GM12872 (cell line): ENCODE measurements around the gene HMCN2.

Source experiments
- TF ChIP-seq, protein P1 (sequence below): IDR thresholded peaks from 3 replicates; pipeline ENCODE4 v1.5.1; 2011; ENCODE audit warnings: low read depth, mild to moderate bottlenecking, low read length, moderate library complexity; ENCODE audit not compliant: insufficient read depth

Gene HMCN2

DNA sequence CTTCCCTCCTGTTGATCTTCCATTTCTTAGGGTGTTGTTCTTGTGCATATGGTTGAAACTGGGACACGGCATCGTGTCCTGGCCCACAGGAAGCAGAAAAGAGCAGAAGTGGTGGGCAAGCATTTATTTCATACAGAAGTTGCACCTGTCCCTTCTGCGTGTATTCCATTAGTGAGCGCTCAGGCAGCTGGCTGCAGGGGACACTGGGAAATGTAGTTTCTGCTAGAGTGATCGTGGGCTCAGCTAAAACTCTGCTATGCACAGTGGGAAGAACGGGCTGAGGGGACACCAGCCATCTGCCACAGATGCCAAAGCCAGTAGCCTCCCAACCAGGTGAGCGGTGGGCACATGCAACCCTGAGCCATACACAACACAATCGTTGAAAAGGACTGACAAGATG is 121.8 kb downstream of the HMCN2 start:
- TF ChIP-seq, protein P1, sequence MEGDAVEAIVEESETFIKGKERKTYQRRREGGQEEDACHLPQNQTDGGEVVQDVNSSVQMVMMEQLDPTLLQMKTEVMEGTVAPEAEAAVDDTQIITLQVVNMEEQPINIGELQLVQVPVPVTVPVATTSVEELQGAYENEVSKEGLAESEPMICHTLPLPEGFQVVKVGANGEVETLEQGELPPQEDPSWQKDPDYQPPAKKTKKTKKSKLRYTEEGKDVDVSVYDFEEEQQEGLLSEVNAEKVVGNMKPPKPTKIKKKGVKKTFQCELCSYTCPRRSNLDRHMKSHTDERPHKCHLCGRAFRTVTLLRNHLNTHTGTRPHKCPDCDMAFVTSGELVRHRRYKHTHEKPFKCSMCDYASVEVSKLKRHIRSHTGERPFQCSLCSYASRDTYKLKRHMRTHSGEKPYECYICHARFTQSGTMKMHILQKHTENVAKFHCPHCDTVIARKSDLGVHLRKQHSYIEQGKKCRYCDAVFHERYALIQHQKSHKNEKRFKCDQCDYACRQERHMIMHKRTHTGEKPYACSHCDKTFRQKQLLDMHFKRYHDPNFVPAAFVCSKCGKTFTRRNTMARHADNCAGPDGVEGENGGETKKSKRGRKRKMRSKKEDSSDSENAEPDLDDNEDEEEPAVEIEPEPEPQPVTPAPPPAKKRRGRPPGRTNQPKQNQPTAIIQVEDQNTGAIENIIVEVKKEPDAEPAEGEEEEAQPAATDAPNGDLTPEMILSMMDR: no peak

DNA sequence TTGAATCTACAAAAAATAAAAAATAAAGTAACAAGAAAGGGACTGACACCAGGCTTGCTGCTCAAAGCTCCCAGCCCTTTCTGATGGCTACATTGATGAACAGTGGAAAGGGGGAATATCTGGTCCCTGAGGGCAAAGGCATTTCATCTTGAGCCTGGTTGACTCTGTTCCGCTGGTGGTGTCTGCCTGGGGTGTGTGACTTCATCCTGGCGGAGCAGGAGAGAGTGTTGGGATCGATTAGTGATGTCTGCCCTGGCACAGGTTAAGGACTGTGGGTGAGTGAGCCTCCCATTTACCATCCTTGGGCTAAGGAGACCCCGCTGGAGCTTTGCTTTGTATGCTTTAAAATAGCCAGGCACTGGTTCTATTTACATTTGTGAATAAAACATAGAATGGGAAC is 122.3 kb downstream of the HMCN2 start:
- TF ChIP-seq, protein P1: no peak

DNA sequence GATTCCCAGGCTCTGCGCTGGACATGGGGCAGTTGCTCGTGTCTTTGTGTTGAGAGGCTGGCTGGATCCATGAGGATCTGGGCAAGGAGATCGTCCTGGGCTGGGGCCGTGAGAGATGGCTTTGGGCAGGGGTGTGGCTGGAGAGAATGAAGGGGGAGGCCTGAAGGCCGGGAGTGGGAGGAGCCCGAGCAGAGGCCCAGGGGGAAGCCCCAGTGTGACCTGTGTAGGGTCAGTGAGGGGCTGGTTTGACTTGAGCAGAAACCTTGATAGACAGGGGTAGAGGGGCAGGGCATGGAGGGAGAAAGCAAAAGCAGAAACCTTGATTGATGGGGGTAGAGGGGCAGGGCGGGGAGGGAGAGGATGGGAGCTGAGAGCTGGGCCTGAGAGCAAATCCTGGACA is 124.8 kb downstream of the HMCN2 start:
- TF ChIP-seq, protein P1: no peak

DNA sequence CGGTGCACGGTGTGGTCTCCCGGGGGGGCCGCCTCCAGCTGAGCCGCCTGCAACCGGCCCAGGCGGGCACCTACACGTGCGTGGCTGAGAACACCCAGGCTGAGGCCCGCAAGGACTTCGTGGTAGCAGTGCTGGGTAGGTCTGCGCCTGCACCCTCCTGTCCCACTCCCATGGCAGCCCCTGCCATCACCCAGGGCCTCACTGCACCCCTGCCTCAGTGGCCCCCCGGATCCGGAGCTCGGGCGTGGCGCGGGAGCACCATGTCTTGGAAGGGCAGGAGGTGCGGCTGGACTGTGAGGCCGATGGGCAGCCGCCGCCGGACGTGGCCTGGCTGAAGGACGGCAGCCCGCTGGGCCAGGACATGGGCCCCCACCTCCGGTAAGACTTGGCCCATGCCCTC is 125.4 kb downstream of the HMCN2 start:
- TF ChIP-seq, protein P1: no peak

DNA sequence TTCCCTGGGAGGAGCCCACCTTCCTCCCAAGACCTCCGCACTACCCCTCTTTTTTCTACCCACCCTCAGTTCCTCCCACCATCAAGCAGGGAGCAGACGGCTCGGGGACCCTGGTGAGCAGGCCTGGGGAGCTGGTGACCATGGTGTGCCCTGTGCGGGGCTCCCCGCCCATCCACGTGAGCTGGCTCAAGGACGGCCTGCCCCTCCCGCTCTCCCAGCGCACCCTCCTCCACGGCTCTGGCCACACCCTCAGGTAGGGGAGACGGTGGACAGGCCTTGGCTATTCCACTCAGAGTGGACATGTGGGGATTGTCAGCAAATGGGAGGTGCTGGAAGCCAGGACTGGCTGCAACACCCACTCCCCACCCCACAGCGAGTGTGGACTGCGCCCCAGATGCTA is 126.3 kb downstream of the HMCN2 start:
- TF ChIP-seq, protein P1: no peak

DNA sequence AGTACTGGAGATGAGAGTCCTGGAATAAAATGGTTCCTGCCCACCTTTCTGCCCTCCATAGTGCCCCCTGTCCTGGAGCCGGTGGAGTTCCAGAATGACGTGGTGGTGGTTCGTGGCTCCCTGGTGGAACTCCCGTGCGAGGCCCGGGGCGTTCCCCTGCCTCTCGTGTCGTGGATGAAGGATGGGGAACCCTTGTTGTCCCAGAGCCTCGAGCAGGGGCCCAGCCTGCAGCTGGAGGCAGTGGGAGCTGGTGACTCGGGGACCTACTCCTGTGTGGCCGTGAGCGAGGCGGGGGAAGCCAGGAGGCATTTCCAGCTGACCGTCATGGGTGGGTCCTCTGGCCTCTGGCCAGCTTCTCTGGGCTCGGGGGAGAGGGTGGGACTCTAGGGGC is 128.1 kb downstream of the HMCN2 start:
- TF ChIP-seq, protein P1: no peak

DNA sequence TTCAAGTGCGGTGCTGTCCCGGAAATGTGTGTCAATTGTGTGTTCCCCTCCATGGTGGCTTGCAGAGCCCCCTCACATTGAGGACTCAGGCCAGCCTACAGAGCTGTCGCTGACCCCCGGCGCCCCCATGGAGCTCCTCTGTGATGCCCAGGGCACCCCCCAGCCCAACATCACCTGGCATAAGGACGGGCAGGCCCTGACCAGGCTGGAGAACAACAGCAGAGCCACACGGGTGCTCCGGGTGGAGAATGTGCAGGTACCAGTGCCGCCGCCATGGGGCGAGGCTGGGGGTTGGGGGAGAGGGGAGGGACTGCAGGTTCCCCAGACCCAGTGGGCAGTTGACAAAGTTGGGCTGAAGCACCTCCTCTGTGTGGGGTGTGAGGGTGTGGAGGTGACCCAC is 128.8 kb downstream of the HMCN2 start:
- TF ChIP-seq, protein P1: no peak
